ENCODE data around the gene ACSM5.

- TF ChIP-seq CTCF (IDR thresholded peaks at IDR 0.05) (no peak), POLR2A (IDR thresholded peaks at IDR 0.05) (no peak), EP300 (IDR thresholded peaks at IDR 0.05) (no peak)
These were observed 28.6 kb upstream of the ACSM5 start for GRCh38 chr16:20380782-20381181.
